ACHN (cell line): Measurements from ENCODE around the gene MACROH2A1.
A peak's percentile ranks its signal among the peaks of the same experiment; 100 is the strongest.

Experiments used
- DNase-seq: peaks from one replicate; pipeline ENCODE4 v3.0.0-alpha.2; 2015
- in situ Hi-C: cut with HindIII; loops from 2 replicates; pipeline ENCODE4 v1.10.0; 2017; ENCODE audit warnings: low sequenced_read_pairs, low pct_ligation_motif_present, low pct_unique_long_range_greater_than_20kb

MACROH2A1 gene

GRCh38 chr5:135437796-135438560, 38.9 kb upstream of the MACROH2A1 start:
- DNase-seq, result no peak
- in situ Hi-C loops, result no loop called here

- in situ Hi-C loops, result no loop called here
- DNase-seq, result no peak
These were observed 38.4 kb upstream of the MACROH2A1 start for GRCh38 chr5:135437422-135437795.

GRCh38 chr5:135436951-135437418, 38.0 kb upstream of the MACROH2A1 start:
- in situ Hi-C loops, result no loop called here
- DNase-seq, result no peak

GRCh38 chr5:135435467-135436330, 36.7 kb upstream of the MACROH2A1 start:
- in situ Hi-C loops, result no loop called here
- no peak for DNase-seq

- DNase-seq, result no peak
- in situ Hi-C loops, result no loop called here
These were observed 35.8 kb upstream of the MACROH2A1 start for GRCh38 chr5:135434591-135435466.

- in situ Hi-C loops, result no loop called here
- DNase-seq, result no peak
These were observed 34.8 kb upstream of the MACROH2A1 start for GRCh38 chr5:135433681-135434426.

GRCh38 chr5:135432113-135432512, 33.1 kb upstream of the MACROH2A1 start:
- in situ Hi-C loops, result no loop called here
- no peak for DNase-seq

- in situ Hi-C loops, result no loop called here
- no peak for DNase-seq
These were observed 31.1 kb upstream of the MACROH2A1 start for GRCh38 chr5:135430135-135430437.

GRCh38 chr5:135429301-135430134, 30.5 kb upstream of the MACROH2A1 start:
- no peak for DNase-seq
- in situ Hi-C loops, result no loop called here

GRCh38 chr5:135428586-135428985, 29.6 kb upstream of the MACROH2A1 start:
- DNase-seq, result no peak
- in situ Hi-C loops, result no loop called here

- DNase-seq, result peak; percentile 49
- in situ Hi-C loops, result no loop called here
These were observed 27.4 kb upstream of the MACROH2A1 start for GRCh38 chr5:135426102-135427082.

GRCh38 chr5:135425641-135426040, 26.6 kb upstream of the MACROH2A1 start:
- in situ Hi-C loops, result no loop called here
- no peak for DNase-seq

GRCh38 chr5:135423846-135424168, 24.8 kb upstream of the MACROH2A1 start:
- in situ Hi-C loops, result no loop called here
- no peak for DNase-seq

- in situ Hi-C loops, result no loop called here
- DNase-seq, result no peak
These were observed 24.3 kb upstream of the MACROH2A1 start for GRCh38 chr5:135423146-135423845.

GRCh38 chr5:135422419-135422818, 23.4 kb upstream of the MACROH2A1 start:
- in situ Hi-C loops, result no loop called here
- DNase-seq, result no peak

GRCh38 chr5:135417083-135417482, 18.1 kb upstream of the MACROH2A1 start:
- in situ Hi-C loops, result no loop called here
- DNase-seq, result no peak
